ENCODE results near the gene LDLRAD4. TPM values are rescaled to one million over a fixed set of nuclear protein-coding genes. Genes with fewer than 3 reads are reported as not detected.

LDLRAD4 gene
- total and polyA plus RNA-seq, 9 of the 15 experiments (the other 6 are each of a cell fraction or from before 2014, with no cell fraction given), result 0.01 TPM; not detected in 8

GRCh38 chr18:13457327-13457726, 238.8 kb downstream of the LDLRAD4 start (continued):
- no peak for TF ChIP-seq U2AF1 (optimal IDR thresholded peaks at IDR 0.05; ENCODE audit: low read depth, low read length)
- no peak for TF ChIP-seq ZNF436 (CRISPR knock-in tag; IDR thresholded peaks at IDR 0.05)

- Histone ChIP-seq H3K4me2 (ENCODE audit: insufficient read depth, low read length) (peak overlapping the region; percentile 27; the same call in 1 of the 2 replicates), H3K4me1 (replicated peaks in 1 of 2; ENCODE audit: control insufficient read depth in 2 of 2, insufficient read depth in 2 of 2, low read length in 2 of 2) (no peaks in the 10 kb centered on the region), H2AFZ (ENCODE audit: low read depth, low read length) (no peak overlapping the region), H3K27ac (ENCODE audit: extremely low read depth, low read depth, low read length) (no peak overlapping the region), H4K20me1 (replicated peaks; ENCODE audit: control insufficient read depth, insufficient read depth, low read length) (no peaks in the 10 kb centered on the region), H3K27me3 (ENCODE audit: control insufficient read depth in 2 of 2, insufficient read depth in 2 of 2, low read length in 2 of 2) (peaks cover 0 to 34% of the 10 kb centered on the region in 2 experiments; a peak in 2 of 5 replicates), H3K4me3 (no peak overlapping the region), H3K9ac (ENCODE audit: insufficient read depth in 1 of 2, low read depth in 2 of 2, low read length in 2 of 2) (no peak overlapping the region), H3K36me3 (ENCODE audit: control insufficient read depth, insufficient read depth, low read length) (no peaks in the 10 kb centered on the region), H3K79me2 (ENCODE audit: control insufficient read depth, insufficient read depth, low read length) (no peaks in the 10 kb centered on the region), H3K9me3 (replicated peaks; ENCODE audit: control insufficient read depth, insufficient read depth, low read depth, low read length) (no peaks in the 10 kb centered on the region), H3K9me1 (ENCODE audit: control insufficient read depth, insufficient read depth, low read length) (no peaks in the 10 kb centered on the region)
- ChIA-PET POLR2A (no interaction called here), CTCF (ENCODE audit: low intra/inter-chr PET ratio) (no interaction called here)
- BruUV-seq (replicated peaks), result no TSS peak
- DNase-seq (ENCODE audit: extremely low read depth in 1 of 4, low spot score in 3 of 4) (no peak), FAIRE-seq (no peak), ATAC-seq (no peak)
- intact Hi-C loops (cut with micrococcal nuclease), result loop anchor here (10.0 kb wide), 1 partner anchor 64 kb away; no protein-coding TSS in a partner anchor
- in situ Hi-C loops (cut with MboI), result loop anchor here (5.0 kb wide), 1 partner anchor 1236 kb away; no protein-coding TSS in a partner anchor
- 5% methylated on average over 12 of the region's 12 CpGs for WGBS (ENCODE audit: insufficient coverage, low coverage, missing lambda C conversion rate)
- TF ChIP-seq KLF16 (IDR thresholded peaks at IDR 0.05) (no peak), GABPB1 (CRISPR knock-in tag; IDR thresholded peaks at IDR 0.05) (no peak), KAT8 (IDR thresholded peaks at IDR 0.05; ENCODE audit: low read depth) (no peak), AFF1 (IDR thresholded peaks at IDR 0.05; ENCODE audit: low read depth in 1 of 2, partially characterized antibody in 2 of 2) (no peak), SRSF7 (optimal IDR thresholded peaks at IDR 0.05; ENCODE audit: low read depth, low read length) (no peak), NR3C1 (CRISPR knock-in tag; IDR thresholded peaks at IDR 0.05) (no peak), NCOA4 (IDR thresholded peaks at IDR 0.05; ENCODE audit: partially characterized antibody) (no peak), STAT6 (CRISPR knock-in tag; IDR thresholded peaks at IDR 0.05) (no peak), PHF8 (IDR thresholded peaks at IDR 0.05; ENCODE audit: borderline replicate concordance, low read length) (no peak), MCM3 (IDR thresholded peaks at IDR 0.05) (no peak), POLR2G (IDR thresholded peaks at IDR 0.05; ENCODE audit: low read depth, low read length) (no peak), MEF2A (IDR thresholded peaks at IDR 0.05; ENCODE audit: control insufficient read depth, low read depth, low read length) (no peak), IRF2 (CRISPR knock-in tag; IDR thresholded peaks at IDR 0.05) (no peak), RB1 (IDR thresholded peaks at IDR 0.05; ENCODE audit: low read depth) (no peak), ZNF778 (CRISPR knock-in tag; IDR thresholded peaks at IDR 0.05) (no peak)
These were observed 242.4 kb downstream of the LDLRAD4 start for GRCh38 chr18:13460946-13461345.

All from K562 (cell line).